HL-60/S4 (cell line): Measurements from ENCODE around the gene CD4.
"Not testable (repeated sequence)": the region's sequence is repeated elsewhere in the genome, so short reads cannot be mapped to it uniquely, and the experiment has no call there.

Source experiments
- in situ Hi-C: fragments of 300-500 bp; cut with MboI; formaldehyde crosslinking; loops from 2 replicates; pipeline ENCODE4 v1.14.3; 2022; ENCODE audit warnings: low sequenced_read_pairs

Gene CD4

DNA sequence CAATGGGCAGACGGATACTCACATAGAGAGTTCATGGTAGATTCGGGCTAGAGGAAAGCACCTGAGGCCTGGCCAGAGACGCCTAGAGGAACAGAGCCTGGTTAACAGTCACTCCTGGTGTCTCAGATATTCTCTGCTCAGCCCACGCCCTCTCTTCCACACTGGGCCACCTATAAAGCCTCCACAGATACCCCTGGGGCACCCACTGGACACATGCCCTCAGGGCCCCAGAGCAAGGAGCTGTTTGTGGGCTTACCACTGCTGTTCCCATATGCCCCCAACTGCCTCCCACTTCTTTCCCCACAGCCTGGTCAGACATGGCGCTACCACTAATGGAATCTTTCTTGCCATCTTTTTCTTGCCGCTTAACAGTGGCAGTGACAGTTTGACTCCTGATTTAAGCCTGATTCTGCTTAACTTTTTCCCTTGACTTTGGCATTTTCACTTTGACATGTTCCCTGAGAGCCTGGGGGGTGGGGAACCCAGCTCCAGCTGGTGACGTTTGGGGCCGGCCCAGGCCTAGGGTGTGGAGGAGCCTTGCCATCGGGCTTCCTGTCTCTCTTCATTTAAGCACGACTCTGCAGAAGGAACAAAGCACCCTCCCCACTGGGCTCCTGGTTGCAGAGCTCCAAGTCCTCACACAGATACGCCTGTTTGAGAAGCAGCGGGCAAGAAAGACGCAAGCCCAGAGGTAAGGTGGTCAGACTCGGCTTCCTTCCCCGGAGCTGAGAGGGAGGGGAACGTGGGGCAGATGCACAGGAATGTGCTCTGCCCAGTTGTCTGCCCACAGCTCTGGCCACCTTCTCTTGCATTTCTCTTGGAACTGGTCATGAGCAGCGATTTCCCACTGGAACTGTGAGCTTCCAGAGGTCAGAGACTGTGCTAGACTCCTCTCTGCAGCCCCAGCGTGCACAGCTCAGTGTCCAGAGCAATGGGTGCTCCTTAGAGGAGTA is at the start of gene CD4:
TSS of gene CD4 (plus strand) at position 557 of the 953 bp plus-strand sequence. CDS start 10,611 bp downstream, outside the sequence.
- in situ Hi-C loops = no loop called here

DNA sequence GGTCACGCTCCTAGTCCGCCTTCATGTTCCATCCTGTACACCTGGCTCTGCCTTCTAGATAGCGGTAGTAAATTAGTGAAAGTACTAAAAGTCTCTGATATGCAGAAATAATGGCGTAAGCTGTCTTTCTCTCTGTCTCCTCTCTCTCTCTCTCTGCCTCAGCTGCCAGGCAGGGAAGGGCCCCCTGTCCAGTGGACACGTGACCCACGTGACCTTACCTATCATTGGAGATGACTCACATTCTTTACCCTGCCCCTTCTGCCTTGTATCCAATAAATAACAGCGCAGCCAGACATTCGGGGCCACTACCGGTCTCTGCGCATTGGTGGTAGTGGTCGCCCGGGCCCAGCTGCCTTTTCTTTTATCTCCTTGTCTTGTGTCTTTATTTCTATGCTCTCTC is 47.2 kb upstream of the CD4 start:
- in situ Hi-C loops = not testable (repeated sequence)

DNA sequence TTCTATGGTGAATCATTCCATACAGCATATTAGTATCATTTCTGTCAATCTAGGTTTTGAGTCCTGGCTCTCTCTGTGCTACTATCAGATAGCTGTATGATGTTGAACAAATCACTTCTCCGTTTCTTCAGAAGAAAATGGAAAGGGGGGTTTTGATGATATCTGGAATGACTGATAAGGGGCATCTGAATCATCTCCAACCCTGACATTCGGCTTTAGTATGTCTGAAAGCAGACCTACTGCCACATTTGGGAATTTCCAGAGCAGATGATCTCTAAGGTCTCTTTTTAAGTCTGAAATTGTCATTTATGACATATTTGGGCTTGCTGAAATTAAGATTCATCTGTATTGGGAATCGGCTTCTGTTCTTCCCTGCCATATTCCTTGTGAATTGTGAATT is 46.5 kb upstream of the CD4 start:
- in situ Hi-C loops = no loop called here

DNA sequence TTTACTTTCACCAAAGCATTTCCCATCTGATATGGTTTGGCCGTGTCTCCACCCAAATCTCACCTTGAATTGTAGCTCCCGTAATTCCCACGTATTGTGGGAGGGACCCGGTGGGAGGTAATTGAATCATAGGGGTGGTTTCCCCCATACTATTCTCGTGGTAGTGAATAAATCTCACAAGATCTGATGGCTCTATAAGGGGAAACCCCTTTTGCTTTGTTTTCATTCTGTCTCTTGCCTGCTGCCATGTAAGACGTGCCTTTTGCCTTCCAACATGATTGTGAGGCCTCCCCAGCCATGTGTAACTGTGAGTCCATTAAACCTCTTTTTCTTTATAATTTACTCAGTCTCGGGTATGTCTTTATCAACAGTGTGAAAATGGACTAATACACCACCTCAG is 46.0 kb upstream of the CD4 start:
- in situ Hi-C loops = not testable (repeated sequence)

DNA sequence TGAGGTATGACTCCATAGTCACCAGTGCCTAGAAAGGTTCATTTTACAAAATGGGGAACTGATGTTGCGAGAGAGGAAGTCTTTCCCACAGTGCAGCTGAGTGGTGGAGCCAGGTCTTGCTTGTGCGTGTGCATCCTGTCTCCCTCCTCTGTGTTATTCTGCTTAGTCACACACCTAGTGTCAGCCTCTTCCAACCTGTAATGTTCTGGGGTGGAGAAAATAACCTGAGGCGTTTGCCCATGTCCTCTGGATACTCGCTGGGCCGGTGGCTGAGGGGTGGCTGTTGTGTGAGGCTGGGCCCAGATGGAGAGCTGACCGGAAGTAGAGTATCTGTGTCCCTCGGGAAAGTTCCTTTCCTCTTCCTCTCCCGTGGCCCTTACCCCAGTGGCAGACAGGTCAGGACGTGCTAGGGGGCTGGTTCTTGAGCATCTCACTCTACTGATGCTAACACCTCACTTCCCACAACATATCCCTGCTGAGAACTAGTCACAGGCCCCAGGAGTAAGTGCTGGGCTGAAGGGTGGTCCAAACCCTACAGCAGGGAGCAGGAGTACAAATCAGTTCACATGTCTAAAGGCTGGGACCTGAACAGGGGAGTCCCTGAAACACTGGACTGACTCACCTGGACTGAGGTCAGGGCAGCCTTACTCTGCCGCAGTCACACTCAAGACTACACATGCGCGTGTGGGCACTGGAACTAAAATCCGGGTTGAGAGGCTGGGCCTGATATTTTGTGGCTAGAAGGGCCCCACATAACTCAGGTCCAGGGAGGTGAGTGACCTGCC is 43.4 kb upstream of the CD4 start:
- in situ Hi-C loops = no loop called here

DNA sequence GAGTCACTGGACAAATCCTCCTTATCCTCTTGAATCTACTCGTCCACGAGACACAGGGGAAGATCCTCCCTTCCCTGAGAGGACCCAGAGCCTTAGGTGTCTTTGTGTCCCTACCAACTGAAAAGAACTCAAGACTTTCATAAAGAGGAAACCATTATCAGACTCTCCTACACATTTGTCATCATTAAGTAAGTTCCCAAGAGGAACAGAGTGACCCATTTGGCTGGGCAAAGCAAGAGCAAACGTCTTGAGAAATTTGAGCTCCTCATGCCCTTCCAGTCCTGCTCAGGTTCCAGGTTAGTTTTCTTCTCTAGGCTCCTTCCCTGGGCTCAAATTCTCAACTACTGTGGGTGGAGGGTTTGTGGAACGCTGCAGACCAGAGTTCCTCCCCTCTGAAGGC is 42.1 kb upstream of the CD4 start:
- in situ Hi-C loops = no loop called here

DNA sequence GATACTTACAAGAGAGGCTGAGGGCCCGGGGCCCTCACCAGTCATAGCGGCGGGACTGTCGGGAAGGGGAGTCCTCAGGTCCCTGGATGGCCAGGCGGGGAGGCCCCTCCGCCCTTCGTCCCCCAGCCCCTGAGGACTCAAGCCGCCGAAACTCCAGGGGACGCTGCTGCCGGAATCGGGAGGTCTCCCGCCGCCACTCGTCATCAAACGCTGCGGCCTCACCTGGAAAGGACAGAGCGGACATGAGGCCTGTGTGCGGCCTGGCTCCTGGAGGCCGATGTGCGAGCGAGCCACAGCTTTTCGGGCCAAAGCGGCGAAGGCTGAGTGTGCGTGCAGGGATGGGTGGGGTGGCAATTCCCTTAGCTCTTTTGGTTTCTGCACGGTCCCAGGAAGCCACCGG is 40.6 kb upstream of the CD4 start:
- in situ Hi-C loops = no loop called here

DNA sequence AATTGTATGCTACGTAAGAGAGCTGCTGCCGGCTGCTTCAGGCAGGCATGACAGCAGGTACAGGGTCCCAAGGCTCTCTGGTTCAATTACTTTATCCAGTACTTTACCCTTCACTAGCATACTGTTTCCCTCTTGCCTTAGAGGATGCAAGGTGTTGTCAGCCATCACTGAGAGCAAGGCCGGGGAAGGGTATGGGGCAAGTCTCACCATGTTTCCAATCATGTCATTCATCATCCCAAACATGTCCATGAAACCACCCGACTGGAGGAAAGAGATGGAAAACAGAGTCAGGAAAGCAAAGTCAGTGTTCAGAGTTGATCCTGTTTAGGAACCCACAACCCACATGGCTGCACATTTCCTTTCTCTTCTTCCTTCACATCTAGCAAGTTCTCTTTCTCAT is 38.8 kb upstream of the CD4 start:
- in situ Hi-C loops = loop anchor here (5.0 kb wide), 1 partner anchor 77 kb away; the partner anchor contains the start of gene P3H3

DNA sequence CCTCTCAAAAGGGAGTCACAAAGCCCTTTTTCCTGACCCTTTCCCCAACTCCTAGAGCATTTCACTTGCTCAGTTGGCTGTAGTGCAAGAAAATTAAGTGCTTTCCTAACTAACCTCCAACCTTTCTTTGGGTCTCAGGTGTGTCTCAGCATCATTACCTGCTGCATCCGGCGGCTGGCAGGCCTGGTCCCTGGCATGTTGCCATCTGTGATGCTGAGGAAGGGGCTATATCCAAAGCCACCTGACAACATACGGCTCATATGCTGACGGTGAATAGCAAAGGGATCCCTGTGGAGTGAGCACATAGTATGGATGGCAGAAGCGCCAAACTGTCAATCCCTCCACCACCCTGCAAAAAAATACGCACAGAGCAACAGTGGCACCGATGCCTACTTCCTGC is 37.6 kb upstream of the CD4 start:
- in situ Hi-C loops = loop anchor here (5.0 kb wide), 1 partner anchor 76 kb away; the partner anchor contains the start of gene P3H3

DNA sequence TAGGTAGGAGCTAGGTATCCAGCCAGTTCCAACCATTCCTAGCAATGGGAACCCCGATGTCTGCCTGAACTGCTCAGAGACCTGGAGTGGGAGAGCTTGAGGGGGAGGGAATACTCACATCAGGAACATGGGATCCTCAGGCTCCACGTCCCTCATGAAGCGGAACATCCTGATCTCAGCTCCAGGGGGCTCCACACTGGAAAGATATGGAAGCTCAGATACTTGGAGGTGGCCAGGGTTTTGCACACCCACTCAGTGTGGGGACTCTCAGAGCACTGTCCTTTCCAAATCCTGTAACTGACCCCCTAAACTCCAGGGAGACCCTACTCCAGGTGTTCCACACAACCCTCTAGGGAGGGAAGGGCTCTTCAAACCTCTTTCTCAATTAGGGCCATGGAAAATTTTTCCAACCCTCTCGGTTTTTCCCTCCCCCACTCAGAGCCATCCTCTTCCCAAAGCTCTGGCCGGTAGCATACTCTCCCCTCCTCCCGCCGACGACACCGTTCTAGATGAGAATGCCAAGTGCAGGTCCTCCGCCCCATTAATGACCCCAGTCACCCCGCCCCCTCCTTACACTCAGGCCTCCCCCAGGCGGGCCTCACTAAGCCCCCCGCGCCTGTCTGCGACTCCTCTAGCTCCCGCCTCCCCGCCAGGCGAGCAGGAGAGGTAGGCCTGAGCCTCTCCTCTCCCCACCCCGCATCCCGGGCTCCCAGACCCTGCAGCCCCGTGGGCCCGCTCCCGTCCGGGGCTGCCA is 37.0 kb upstream of the CD4 start:
- in situ Hi-C loops = loop anchor here (5.0 kb wide), 1 partner anchor 75 kb away; the partner anchor contains the start of gene P3H3

DNA sequence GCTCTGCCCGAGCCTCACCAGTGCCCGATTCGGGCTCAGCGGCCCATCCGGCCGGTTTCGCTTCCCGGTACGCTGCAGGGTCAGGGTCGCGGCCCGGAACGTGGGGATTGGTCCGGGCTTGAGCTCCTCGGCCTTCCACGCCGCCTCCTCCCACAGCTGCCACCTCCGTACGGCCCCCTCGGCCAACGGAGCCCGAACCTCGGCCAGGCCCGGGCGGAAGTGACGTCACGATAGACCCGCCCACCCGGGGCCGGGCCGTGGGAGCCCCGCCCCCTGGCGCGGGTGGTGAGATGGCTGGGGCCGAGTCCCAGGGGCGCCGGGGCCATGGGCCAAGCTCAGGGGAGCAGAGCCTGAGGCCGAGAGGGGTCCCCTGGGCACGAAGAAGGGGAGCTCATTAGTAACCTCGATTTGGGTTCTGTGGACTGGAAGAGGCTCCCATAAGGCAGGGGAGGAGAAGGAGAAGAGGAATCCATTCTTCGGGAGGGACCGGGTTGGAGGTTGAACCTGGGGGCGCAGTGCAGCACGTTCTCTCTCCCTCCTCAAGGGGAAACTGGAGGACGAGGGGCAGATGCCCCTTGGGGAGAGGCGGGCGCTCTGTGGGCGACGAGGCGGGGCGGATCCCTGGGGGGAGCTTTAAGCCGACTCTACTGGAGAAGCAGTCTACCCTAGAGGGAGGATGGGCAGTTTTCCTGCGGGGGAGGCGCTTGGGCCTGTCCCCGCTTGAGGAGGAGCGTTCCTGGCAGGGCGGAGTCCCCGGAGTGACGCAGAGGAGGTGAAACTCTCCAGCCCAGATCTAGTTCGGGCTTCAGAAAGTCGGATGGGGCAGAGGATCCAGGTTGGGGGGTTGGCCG is 36.2 kb upstream of the CD4 start, which contains the start of gene MLF2:
TSS of gene MLF2 (minus strand) at position 221 of the 851 bp plus-strand sequence. CDS start 807 bp downstream, outside the sequence.
- in situ Hi-C loops = loop anchor here (5.0 kb wide), 1 partner anchor 74 kb away; the partner anchor contains the start of gene P3H3

DNA sequence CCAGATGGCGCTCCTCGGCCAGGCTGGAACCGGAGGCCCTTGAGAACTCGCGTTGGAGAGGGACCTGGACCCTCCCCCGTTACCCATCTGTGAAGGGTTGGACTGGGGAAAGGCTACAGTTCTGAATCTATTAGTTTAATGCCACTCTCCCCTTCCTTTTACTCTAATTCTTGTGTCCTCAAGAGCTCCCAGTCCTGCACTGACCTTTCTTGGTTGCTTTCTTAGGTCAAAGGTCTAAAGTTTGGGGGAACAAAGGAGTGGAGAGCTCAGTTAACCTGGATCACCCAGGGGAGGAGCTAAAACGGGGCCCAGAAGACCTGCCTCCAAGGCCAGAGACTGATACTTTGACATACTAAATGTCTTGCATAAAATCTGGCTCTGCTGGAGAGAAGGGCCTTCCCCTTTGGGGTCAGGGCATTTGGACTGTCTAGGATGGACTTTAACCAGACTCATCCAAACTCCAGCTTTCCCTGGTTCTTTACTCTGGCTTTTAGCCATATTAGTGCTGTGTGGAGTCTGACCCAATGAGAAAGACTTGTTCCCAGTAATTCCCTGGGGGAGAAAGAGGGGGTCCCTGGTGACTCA is 35.5 kb upstream of the CD4 start:
- in situ Hi-C loops = loop anchor here (5.0 kb wide), 1 partner anchor 73 kb away; the partner anchor contains the start of gene P3H3

DNA sequence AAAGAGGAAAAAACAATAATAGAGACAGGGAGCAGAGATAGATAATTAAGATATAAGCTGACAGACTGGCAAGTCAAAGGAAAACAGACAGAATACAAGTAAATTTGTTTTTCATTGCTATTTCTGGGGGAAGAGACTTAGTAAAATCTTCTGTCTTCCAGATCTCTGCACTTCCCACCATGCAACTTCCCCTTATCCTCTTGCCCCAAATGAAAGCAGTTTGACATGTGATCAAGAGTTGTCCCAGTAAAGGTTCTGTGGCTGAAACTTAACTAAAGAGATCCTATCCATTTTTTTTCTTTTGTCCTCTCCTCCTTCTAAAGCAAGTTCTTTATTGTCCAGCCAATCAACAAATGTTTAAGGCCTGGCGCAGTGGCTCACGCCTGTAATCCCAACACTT is 34.9 kb upstream of the CD4 start:
- in situ Hi-C loops = loop anchor here (5.0 kb wide), 1 partner anchor 73 kb away; the partner anchor contains the start of gene P3H3

DNA sequence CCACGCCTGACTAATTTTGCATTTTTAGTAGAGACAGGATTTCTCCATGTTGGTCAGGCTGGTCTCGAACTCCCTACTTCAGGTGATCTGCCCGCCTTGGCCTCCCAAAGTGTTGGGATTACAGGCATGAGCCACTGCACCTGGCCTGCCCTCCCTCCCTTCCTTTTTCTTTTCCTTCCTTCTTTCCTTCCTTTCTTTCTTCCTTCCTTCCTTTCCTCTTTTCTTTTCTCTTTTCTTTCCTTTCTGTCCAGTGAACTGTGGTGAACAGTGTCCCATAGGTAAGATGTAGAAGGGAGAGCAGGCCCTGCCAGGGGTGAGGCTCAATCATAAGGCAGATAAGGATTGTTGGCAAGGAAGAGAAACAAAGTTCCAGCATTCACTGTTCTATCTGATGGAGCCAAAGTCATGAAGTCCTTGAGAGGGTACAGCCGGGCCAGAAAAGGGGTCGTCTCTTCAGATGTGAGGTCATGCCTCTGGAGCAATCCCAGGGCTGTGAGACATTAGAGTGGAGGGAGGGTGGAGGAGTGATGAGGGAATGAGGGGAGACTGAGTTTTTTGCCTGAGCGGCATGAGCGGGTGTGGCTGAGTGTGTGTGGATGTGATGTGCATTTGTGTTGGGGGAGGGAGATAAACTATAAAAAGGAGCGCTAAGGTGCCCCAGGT is 32.2 kb upstream of the CD4 start:
- in situ Hi-C loops = no loop called here

DNA sequence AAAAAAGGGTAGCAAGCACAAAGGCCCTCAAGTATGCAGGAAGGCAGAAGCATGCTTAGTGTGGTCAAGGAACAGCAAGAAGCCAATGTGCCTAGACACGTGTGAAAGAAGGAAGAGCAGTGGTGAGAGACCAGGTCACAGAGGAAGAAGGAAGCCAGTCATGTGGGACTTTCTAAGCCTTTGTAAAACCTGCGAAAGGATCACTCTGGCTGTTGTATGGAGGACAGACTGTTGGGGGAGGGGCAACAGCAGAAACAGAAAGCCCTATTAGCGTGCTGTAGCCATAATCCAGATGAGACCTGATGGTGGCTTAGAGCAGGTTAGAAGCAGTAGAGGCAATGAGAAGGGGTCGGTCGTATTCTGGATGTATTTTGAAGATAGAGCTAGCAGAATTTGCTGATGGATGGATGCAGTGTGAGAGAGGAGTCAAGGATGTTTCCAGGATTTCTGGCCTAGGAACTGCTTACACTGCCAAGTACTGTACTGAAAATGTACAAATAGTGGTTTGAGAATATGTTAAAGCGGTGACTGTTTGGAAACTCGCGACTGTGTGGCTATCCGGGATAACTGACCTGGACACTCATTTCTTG is 30.7 kb upstream of the CD4 start:
- in situ Hi-C loops = no loop called here

DNA sequence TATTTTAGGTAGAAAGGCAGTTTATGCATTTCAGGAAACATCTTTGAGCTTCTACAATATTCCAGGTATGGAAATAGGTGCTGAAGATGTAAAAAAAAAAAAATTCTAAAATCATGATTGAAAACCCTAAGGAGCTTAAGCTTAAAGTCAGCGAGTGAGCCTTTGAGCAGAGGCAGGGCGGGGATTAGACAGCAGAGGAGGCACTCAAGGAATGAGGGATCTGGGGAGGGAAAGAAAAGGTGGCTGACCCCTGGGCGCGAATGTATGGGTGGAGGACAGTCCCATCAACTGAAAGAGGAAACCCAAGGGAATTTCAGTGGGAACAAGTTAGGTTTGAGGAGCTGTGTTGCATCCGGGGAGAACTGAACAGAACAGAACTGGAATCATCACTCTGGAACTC is 29.6 kb upstream of the CD4 start:
- in situ Hi-C loops = no loop called here

DNA sequence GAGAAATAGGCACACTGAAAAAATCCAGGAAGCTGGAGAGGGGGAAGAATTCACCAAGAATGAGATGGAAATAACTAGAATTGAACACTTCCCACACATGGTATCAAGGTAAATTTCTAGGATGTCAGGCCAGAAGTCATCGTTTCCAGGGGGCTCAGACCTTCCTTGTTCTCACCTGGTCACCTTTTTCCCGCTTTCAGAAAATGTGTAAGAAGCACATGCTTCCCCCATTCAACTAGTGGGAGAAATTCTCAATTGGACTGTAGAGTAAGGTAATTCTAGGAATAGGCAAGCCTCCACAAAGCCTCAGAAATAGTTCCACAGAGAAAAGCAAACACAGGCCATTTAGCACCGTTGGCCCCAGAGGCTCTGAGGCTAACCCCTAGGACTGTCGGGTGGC is 25.9 kb upstream of the CD4 start:
- in situ Hi-C loops = no loop called here
